ENCODE measurements around the gene NUAK1.

Gene NUAK1

DNA sequence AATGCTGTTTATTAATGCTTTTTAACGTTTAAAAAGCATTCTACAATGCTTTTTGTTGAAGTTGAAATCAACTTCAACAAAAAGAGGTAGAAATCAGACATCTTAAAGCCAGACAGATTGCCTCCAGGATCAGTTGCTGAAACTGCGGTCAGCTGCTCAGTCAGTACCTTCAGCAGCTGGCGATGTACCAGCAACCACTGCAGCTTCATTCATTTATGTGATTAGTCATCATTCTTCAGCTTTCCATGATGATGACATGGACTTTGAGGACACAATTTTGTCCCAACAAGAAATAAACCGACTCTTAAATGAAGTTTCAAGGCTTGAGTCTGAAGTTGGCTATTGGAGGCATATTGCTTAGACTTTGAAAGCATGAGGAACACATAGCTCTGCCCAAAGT is 31.5 kb upstream of the NUAK1 start:
- TF ChIP-seq SPI1 (IDR thresholded peaks at IDR 0.05; ENCODE audit: borderline replicate concordance, low read depth): no peak
- TF ChIP-seq POLR2AphosphoS5 (IDR thresholded peaks at IDR 0.05; ENCODE audit: low read depth): no peak
- TF ChIP-seq, protein P1, sequence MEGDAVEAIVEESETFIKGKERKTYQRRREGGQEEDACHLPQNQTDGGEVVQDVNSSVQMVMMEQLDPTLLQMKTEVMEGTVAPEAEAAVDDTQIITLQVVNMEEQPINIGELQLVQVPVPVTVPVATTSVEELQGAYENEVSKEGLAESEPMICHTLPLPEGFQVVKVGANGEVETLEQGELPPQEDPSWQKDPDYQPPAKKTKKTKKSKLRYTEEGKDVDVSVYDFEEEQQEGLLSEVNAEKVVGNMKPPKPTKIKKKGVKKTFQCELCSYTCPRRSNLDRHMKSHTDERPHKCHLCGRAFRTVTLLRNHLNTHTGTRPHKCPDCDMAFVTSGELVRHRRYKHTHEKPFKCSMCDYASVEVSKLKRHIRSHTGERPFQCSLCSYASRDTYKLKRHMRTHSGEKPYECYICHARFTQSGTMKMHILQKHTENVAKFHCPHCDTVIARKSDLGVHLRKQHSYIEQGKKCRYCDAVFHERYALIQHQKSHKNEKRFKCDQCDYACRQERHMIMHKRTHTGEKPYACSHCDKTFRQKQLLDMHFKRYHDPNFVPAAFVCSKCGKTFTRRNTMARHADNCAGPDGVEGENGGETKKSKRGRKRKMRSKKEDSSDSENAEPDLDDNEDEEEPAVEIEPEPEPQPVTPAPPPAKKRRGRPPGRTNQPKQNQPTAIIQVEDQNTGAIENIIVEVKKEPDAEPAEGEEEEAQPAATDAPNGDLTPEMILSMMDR (IDR thresholded peaks at IDR 0.05; ENCODE audit: insufficient read depth, low read length): no peak
- TF ChIP-seq GABPA (IDR thresholded peaks at IDR 0.05; ENCODE audit: low read depth): no peak
- TF ChIP-seq, protein P2, sequence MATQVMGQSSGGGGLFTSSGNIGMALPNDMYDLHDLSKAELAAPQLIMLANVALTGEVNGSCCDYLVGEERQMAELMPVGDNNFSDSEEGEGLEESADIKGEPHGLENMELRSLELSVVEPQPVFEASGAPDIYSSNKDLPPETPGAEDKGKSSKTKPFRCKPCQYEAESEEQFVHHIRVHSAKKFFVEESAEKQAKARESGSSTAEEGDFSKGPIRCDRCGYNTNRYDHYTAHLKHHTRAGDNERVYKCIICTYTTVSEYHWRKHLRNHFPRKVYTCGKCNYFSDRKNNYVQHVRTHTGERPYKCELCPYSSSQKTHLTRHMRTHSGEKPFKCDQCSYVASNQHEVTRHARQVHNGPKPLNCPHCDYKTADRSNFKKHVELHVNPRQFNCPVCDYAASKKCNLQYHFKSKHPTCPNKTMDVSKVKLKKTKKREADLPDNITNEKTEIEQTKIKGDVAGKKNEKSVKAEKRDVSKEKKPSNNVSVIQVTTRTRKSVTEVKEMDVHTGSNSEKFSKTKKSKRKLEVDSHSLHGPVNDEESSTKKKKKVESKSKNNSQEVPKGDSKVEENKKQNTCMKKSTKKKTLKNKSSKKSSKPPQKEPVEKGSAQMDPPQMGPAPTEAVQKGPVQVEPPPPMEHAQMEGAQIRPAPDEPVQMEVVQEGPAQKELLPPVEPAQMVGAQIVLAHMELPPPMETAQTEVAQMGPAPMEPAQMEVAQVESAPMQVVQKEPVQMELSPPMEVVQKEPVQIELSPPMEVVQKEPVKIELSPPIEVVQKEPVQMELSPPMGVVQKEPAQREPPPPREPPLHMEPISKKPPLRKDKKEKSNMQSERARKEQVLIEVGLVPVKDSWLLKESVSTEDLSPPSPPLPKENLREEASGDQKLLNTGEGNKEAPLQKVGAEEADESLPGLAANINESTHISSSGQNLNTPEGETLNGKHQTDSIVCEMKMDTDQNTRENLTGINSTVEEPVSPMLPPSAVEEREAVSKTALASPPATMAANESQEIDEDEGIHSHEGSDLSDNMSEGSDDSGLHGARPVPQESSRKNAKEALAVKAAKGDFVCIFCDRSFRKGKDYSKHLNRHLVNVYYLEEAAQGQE (IDR thresholded peaks at IDR 0.05; ENCODE audit: insufficient replicate concordance, low read depth): no peak
- H3K4me3 ChIP-seq (replicated peaks; ENCODE audit: insufficient read depth, low read length): no peak overlapping the region
- no peak overlapping the region for H3K27ac ChIP-seq (replicated peaks)
- no peak for DNase-seq (ENCODE audit: low read depth in 1 of 2, low spot score in 1 of 2)
- no peaks in the 10 kb centered on the region for H3K27me3 ChIP-seq (ENCODE audit: insufficient read depth, poor library complexity, severe bottlenecking)

DNA sequence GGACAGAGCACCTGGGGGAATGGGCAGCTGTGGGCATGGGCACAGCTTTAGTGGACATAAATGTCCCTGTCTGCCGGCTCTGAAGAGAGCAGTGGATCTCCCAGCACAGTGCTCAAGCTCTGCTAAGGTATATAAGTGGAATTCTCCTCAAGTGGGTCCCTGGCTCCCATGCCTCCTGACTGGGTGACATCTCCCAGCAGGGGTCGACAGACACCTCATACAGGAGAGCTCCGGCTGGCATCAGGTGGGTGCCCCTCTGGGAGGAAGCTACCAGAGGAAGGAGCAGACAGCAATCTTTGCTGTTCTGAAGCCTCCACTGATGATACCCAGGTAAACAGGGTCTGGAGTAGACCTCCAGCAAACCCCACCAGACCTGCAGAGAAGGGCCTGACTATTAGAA is 25.0 kb upstream of the NUAK1 start:
- TF ChIP-seq, protein P1 (IDR thresholded peaks at IDR 0.05; ENCODE audit: insufficient read depth, low read length): no peak
- TF ChIP-seq SPI1 (IDR thresholded peaks at IDR 0.05; ENCODE audit: borderline replicate concordance, low read depth): no peak
- TF ChIP-seq POLR2AphosphoS5 (IDR thresholded peaks at IDR 0.05; ENCODE audit: low read depth): no peak
- TF ChIP-seq, protein P2 (IDR thresholded peaks at IDR 0.05; ENCODE audit: insufficient replicate concordance, low read depth): no peak
- TF ChIP-seq GABPA (IDR thresholded peaks at IDR 0.05; ENCODE audit: low read depth): no peak
- Histone ChIP-seq H3K27me3 (ENCODE audit: insufficient read depth, poor library complexity, severe bottlenecking) (no peaks in the 10 kb centered on the region), H3K4me3 (replicated peaks; ENCODE audit: insufficient read depth, low read length) (no peak overlapping the region), H3K27ac (replicated peaks) (no peak overlapping the region)
- DNase-seq (ENCODE audit: low read depth in 1 of 2, low spot score in 1 of 2): no peak

DNA sequence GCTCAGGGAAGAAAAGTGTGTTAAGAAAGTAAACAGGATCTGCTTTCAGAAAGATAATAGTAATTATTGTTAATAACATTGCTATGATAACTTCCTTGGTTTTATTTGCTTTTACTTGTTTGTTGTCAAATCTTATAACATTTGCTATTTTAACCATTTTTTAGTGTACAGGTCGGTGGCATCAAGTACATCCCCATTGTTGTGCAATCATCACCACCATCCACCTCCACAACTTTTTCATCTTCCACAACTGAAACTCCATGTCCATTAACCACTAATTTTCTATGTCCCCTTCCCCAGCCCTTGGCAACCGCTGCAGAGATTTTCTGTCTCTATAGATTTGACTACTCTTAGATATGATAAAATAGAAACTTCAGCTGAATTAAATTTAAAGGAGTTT is 22.7 kb upstream of the NUAK1 start:
- no peak for TF ChIP-seq SPI1 (IDR thresholded peaks at IDR 0.05; ENCODE audit: borderline replicate concordance, low read depth)
- no peak for TF ChIP-seq GABPA (IDR thresholded peaks at IDR 0.05; ENCODE audit: low read depth)
- TF ChIP-seq, protein P1 (IDR thresholded peaks at IDR 0.05; ENCODE audit: insufficient read depth, low read length): no peak
- TF ChIP-seq POLR2AphosphoS5 (IDR thresholded peaks at IDR 0.05; ENCODE audit: low read depth): no peak
- TF ChIP-seq, protein P2 (IDR thresholded peaks at IDR 0.05; ENCODE audit: insufficient replicate concordance, low read depth): no peak
- DNase-seq (ENCODE audit: low read depth in 1 of 2, low spot score in 1 of 2): no peak
- H3K27me3 ChIP-seq (ENCODE audit: insufficient read depth, poor library complexity, severe bottlenecking): no peaks in the 10 kb centered on the region
- H3K4me3 ChIP-seq (replicated peaks; ENCODE audit: insufficient read depth, low read length): no peak overlapping the region
- no peak overlapping the region for H3K27ac ChIP-seq (replicated peaks)
